Astrocyte of the cerebellum (primary cell): ENCODE measurements around the gene DRAM1.
"Not testable (repeated sequence)": the region's sequence is repeated elsewhere in the genome, so short reads cannot be mapped to it uniquely, and the experiment has no call there.

Experiments
- DNase-seq: peaks from one replicate; pipeline ENCODE4 v3.0.0-alpha.2; 2011; ENCODE audit warnings: low read depth
- H3K4me3 ChIP-seq: 2 replicates; pipeline ENCODE4 v1.5.1; 2011; ENCODE audit warnings: mild to moderate bottlenecking, low read depth, low read length, moderate library complexity
- CTCF ChIP-seq: IDR thresholded peaks from 2 replicates; pipeline ENCODE4 v1.5.1; 2012; ENCODE audit warnings: low read length, low read depth, moderate library complexity, mild to moderate bottlenecking; ENCODE audit errors: missing control alignments
- in situ Hi-C: cut with HindIII; loops from 2 replicates; pipeline ENCODE4 v1.10.0; 2017; ENCODE audit warnings: low sequenced_read_pairs

Gene DRAM1

GRCh38 chr12:101852998-101853397 is 24.4 kb upstream of the DRAM1 start:
- no peak for DNase-seq
- no peak overlapping the region for H3K4me3 ChIP-seq
- in situ Hi-C loops = no loop called here
- no peak for TF ChIP-seq CTCF

- in situ Hi-C loops = no loop called here
- no peak for DNase-seq
- H3K4me3 ChIP-seq = no peak overlapping the region
- TF ChIP-seq CTCF = no peak
These were observed 22.6 kb upstream of the DRAM1 start for GRCh38 chr12:101854747-101855146.

GRCh38 chr12:101855364-101855884 is 22.0 kb upstream of the DRAM1 start:
- no peak overlapping the region for H3K4me3 ChIP-seq
- in situ Hi-C loops = no loop called here
- no peak for DNase-seq
- TF ChIP-seq CTCF = no peak

- no peak for TF ChIP-seq CTCF
- in situ Hi-C loops = no loop called here
These were observed 21.4 kb upstream of the DRAM1 start for GRCh38 chr12:101855976-101856375.

GRCh38 chr12:101856614-101857013 is 20.8 kb upstream of the DRAM1 start:
- in situ Hi-C loops, DNase-seq, H3K4me3 ChIP-seq: not testable (repeated sequence)

More at GRCh38 chr12:101855976-101856375, 21.4 kb upstream of the DRAM1 start:
- H3K4me3 ChIP-seq = no peak overlapping the region
- DNase-seq = no peak

- no peak for TF ChIP-seq CTCF
- H3K4me3 ChIP-seq = no peak overlapping the region
- DNase-seq = no peak
- in situ Hi-C loops = no loop called here
These were observed 20.3 kb upstream of the DRAM1 start for GRCh38 chr12:101857043-101857558.

GRCh38 chr12:101858361-101858760 is 19.0 kb upstream of the DRAM1 start:
- no peak overlapping the region for H3K4me3 ChIP-seq
- in situ Hi-C loops = no loop called here
- no peak for DNase-seq
- TF ChIP-seq CTCF = no peak
